ELF-1 (cell line): Measurements from ENCODE around the gene RHOBTB3.
"Not testable (repeated sequence)": the region's sequence is repeated elsewhere in the genome, so short reads cannot be mapped to it uniquely, and the experiment has no call there.

ENCODE experiments used
- DNase-seq: peaks from one replicate; pipeline ENCODE4 v3.0.0-alpha.2; 2016; ENCODE audit warnings: low read depth, low spot score

Gene RHOBTB3

GRCh38 chr5:95818181-95819147 lies 87.3 kb downstream of the RHOBTB3 start:
- no peak for DNase-seq

GRCh38 chr5:95821110-95822021 lies 90.2 kb downstream of the RHOBTB3 start:
- no peak for DNase-seq

GRCh38 chr5:95822043-95822541 lies 91.0 kb downstream of the RHOBTB3 start:
- DNase-seq = peak; percentile 64

GRCh38 chr5:95822542-95823181 lies 91.5 kb downstream of the RHOBTB3 start, which contains the start of gene GLRX:
GLRX (minus strand) TSS chr5:95822726; CDS start chr5:95822662, 64 bp downstream.
- peak; percentile 60 for DNase-seq

GRCh38 chr5:95823218-95823737 lies 92.1 kb downstream of the RHOBTB3 start:
- DNase-seq = no peak

GRCh38 chr5:95823738-95824609 lies 92.8 kb downstream of the RHOBTB3 start:
- DNase-seq = peak; percentile 49

GRCh38 chr5:95824747-95825146 lies 93.6 kb downstream of the RHOBTB3 start:
- no peak for DNase-seq

- no peak for DNase-seq
These were observed 94.4 kb downstream of the RHOBTB3 start for GRCh38 chr5:95825495-95825894.

GRCh38 chr5:95826949-95827891 lies 96.1 kb downstream of the RHOBTB3 start:
- no peak for DNase-seq

GRCh38 chr5:95827892-95828246 lies 96.7 kb downstream of the RHOBTB3 start:
- no peak for DNase-seq

- DNase-seq = no peak
These were observed 99.1 kb downstream of the RHOBTB3 start for GRCh38 chr5:95830226-95830625.

GRCh38 chr5:95832664-95833063 lies 101.5 kb downstream of the RHOBTB3 start:
- DNase-seq = no peak

- no peak for DNase-seq
These were observed 104.7 kb downstream of the RHOBTB3 start for GRCh38 chr5:95835682-95836385.

GRCh38 chr5:95836544-95836943 lies 105.4 kb downstream of the RHOBTB3 start:
- no peak for DNase-seq

GRCh38 chr5:95836971-95837370 lies 105.8 kb downstream of the RHOBTB3 start:
- DNase-seq = not testable (repeated sequence)

- DNase-seq = no peak
These were observed 106.4 kb downstream of the RHOBTB3 start for GRCh38 chr5:95837492-95837891.

- no peak for DNase-seq
These were observed 106.9 kb downstream of the RHOBTB3 start for GRCh38 chr5:95838001-95838520.

GRCh38 chr5:95838556-95838955 lies 107.4 kb downstream of the RHOBTB3 start:
- no peak for DNase-seq
